OCI-LY7 (cell line): ENCODE data around the gene FKBP1A. TPM values are rescaled to one million over a fixed set of nuclear protein-coding genes. Genes with fewer than 3 reads are reported as not detected.

ENCODE experiments used
- BruUV-seq: library from RNA; stranded (reverse); fragments of 400-500 nt; replicated peaks from 2 replicates; lab custom pipeline; 2021; lab: Mats Ljungman, UMichigan
- CTCF ChIA-PET: fragments of 300-600 bp; sonication (Branson Sonifier 250); formaldehyde crosslinking; loops from one replicate; lab custom pipeline; 2022; ENCODE audit warnings: antibody characterized with exemption; ENCODE audit not compliant: unreplicated experiment; lab: Charles Lee
- POLR2A ChIA-PET: fragments of 300-600 bp; sonication (Branson Sonifier 250); formaldehyde crosslinking; loops from one replicate; lab custom pipeline; 2022; ENCODE audit warnings: antibody characterized with exemption; lab: Charles Lee
- DNase-seq: peaks from one replicate; pipeline ENCODE4 v3.0.0-alpha.2; 2015; ENCODE audit warnings: low spot score
- H2AFZ ChIP-seq: fragments of 200-600 bp; sonication (generic), shearing (Covaris generic); 2 replicates; pipeline ENCODE4 v1.6.1; 2014; ENCODE audit warnings: mild to moderate bottlenecking, antibody characterized with exemption, low read length, moderate library complexity
- H3K27ac ChIP-seq: fragments of 200-600 bp; sonication (generic); 2 replicates; pipeline ENCODE4 v1.5.1; 2014; ENCODE audit warnings: mixed run types, low read depth, mild to moderate bottlenecking, moderate library complexity, low read length, inconsistent platforms; ENCODE audit not compliant: poor library complexity, severe bottlenecking
- H3K36me3 ChIP-seq: fragments of 200-600 bp; sonication (generic); 2 replicates; pipeline ENCODE4 v1.6.1; 2014; ENCODE audit warnings: mild to moderate bottlenecking, antibody characterized with exemption, low read length, moderate library complexity, mixed read lengths; ENCODE audit not compliant: insufficient read depth
- H3K4me1 ChIP-seq: fragments of 200-600 bp; sonication (generic); 2 replicates; pipeline ENCODE4 v1.5.1; 2014; ENCODE audit warnings: mild to moderate bottlenecking, low read length; ENCODE audit not compliant: insufficient read depth, poor library complexity, severe bottlenecking
- H3K4me2 ChIP-seq: fragments of 200-600 bp; sonication (generic); 2 replicates; pipeline ENCODE4 v1.6.1; 2014; ENCODE audit warnings: mild to moderate bottlenecking, low read length
- H3K4me3 ChIP-seq: fragments of 200-600 bp; sonication (generic); 2 replicates; pipeline ENCODE4 v1.5.1; 2014; ENCODE audit warnings: mild to moderate bottlenecking, low read depth, low read length; ENCODE audit not compliant: poor library complexity, severe bottlenecking
- H3K79me2 ChIP-seq: fragments of 200-600 bp; sonication (generic); 2 replicates; pipeline ENCODE4 v1.6.1; 2016; ENCODE audit warnings: low read depth, mild to moderate bottlenecking, low read length, moderate library complexity, mixed read lengths; ENCODE audit not compliant: insufficient read depth
- H3K9me2 ChIP-seq: fragments of 200-600 bp; sonication (generic); 2 replicates; pipeline ENCODE4 v1.6.1; 2016; ENCODE audit warnings: mild to moderate bottlenecking, low read length, mixed read lengths; ENCODE audit not compliant: insufficient read depth
- H3K9me3 ChIP-seq: fragments of 200-600 bp; sonication (generic); 2 replicates; pipeline ENCODE4 v1.6.1; 2014; ENCODE audit warnings: mild to moderate bottlenecking, mixed run types, low read length, mixed read lengths
- H4K20me1 ChIP-seq: fragments of 200-600 bp; sonication (generic); 2 replicates; pipeline ENCODE4 v1.6.1; 2014; ENCODE audit warnings: mild to moderate bottlenecking, antibody characterized with exemption, low read length, moderate library complexity, mixed read lengths; ENCODE audit not compliant: insufficient read depth
- CTCF ChIP-seq: fragments of 200-600 bp; sonication (generic); conservative IDR thresholded peaks from 2 replicates; pipeline ENCODE4 v1.5.1; 2014; ENCODE audit warnings: mild to moderate bottlenecking, antibody characterized with exemption, low read length, moderate library complexity, mixed read lengths
- EZH2phosphoT487 ChIP-seq: fragments of 200-600 bp; sonication (generic); IDR thresholded peaks from 2 replicates; pipeline ENCODE4 v1.6.1; 2018; ENCODE audit warnings: low read depth, borderline replicate concordance, mild to moderate bottlenecking, mixed run types, antibody characterized with exemption, low read length, moderate library complexity, mixed read lengths
- intact Hi-C: fragments of 100-400 bp; cut with micrococcal nuclease; formaldehyde crosslinking; loops from one replicate; pipeline ENCODE4 v1.10.0; 2022; ENCODE audit not compliant: unreplicated experiment
- total RNA-seq, 2 experiments: library from RNA; depleted of rRNA in 1 of 2; stranded (reverse); fragments of >200 nt in 1 of 2; shearing (Covaris generic) in 1 of 2; gene quantifications; 2 replicates each; pipeline ENCODE4 v1.2.3, GENCODE V29; 2014 to 2022

The FKBP1A gene
- total RNA-seq, 2 experiments from 2014 or later = 99.0 to 218 TPM

DNA sequence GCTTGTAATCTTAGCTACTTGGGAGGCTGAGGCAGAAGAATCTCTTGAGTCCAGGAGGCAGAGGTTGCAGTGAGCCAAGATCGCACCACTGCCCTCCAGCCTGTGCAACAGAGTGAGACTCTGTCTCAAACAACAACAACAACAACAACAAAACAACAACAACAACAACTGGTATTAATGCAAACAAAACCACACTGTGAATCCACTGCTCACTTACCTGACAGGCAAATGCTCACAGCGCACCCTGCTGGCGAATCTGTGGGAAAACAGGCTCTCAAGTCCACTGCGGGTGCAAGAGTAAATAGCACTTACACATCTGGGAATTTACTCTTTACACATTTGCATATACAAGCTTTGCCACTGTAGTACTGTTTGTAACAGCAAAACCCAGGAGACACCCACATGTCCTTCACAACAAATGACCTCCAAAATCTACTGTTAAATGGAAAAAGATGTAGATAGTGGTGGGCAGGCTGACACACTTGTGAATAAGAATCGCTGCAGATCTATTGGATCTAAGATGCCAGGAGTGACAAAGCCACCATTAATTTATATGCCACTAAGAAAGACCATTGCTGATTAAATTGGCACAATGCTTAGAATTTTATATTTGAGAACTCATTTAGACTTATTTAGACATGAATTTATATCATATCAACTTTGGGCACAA is 44.5 kb upstream of the FKBP1A start:
- no peak overlapping the region for H3K4me3 ChIP-seq
- peaks cover 33% of the 10 kb centered on the region for H3K36me3 ChIP-seq
- no peak overlapping the region for H3K4me2 ChIP-seq
- H3K27ac ChIP-seq = no peak overlapping the region
- no peaks in the 10 kb centered on the region for H3K9me2 ChIP-seq
- peaks cover 19% of the 10 kb centered on the region for H3K4me1 ChIP-seq
- no peaks in the 10 kb centered on the region for H3K79me2 ChIP-seq
- no peak for TF ChIP-seq EZH2phosphoT487
- peak; percentile 90 for TF ChIP-seq CTCF
- no peaks in the 10 kb centered on the region for H4K20me1 ChIP-seq
- ChIA-PET CTCF (interaction anchor here (0.6 to 1.7 kb wide), 3 partner anchors 14 to 38 kb away, joined by 3 to 8 read pairs (median 3); no protein-coding TSS in a partner anchor), POLR2A (interaction anchor here (1.1 to 1.7 kb wide), 4 partner anchors 8 to 33 kb away, joined by 4 to 6 read pairs (median 4); no protein-coding TSS in a partner anchor)
- H2AFZ ChIP-seq = no peak overlapping the region
- BruUV-seq = no TSS peak
- intact Hi-C loops = loop anchor here (1.0 to 2.0 kb wide), 3 partner anchors 39 to 124 kb away; no protein-coding TSS in a partner anchor
- H3K9me3 ChIP-seq = no peaks in the 10 kb centered on the region; the same call in 1 of the 2 replicates
- DNase-seq = peak; percentile 80

GRCh38 chr20:1436263-1436662 is 43.4 kb upstream of the FKBP1A start:
- no peak overlapping the region for H3K4me2 ChIP-seq
- ChIA-PET CTCF (interaction anchor here (1.5 to 1.7 kb wide), 2 partner anchors 32 to 37 kb away, joined by 4 to 8 read pairs; no protein-coding TSS in a partner anchor), POLR2A (interaction anchor here (0.7 to 1.3 kb wide), 5 partner anchors 9 to 355 kb away, joined by 3 to 5 read pairs (median 4); no protein-coding TSS in a partner anchor)
- BruUV-seq = no TSS peak
- no peak for DNase-seq
- H3K9me3 ChIP-seq = no peaks in the 10 kb centered on the region; the same call in 1 of the 2 replicates
- intact Hi-C loops = loop anchor here (2.0 kb wide), 1 partner anchor 67 kb away; no protein-coding TSS in a partner anchor
- no peak for TF ChIP-seq CTCF
- TF ChIP-seq EZH2phosphoT487 = no peak
- no peaks in the 10 kb centered on the region for H4K20me1 ChIP-seq
- H3K9me2 ChIP-seq = no peaks in the 10 kb centered on the region
- peaks cover 28% of the 10 kb centered on the region for H3K4me1 ChIP-seq
- H2AFZ ChIP-seq = no peak overlapping the region
- H3K4me3 ChIP-seq = no peak overlapping the region
- no peak overlapping the region for H3K27ac ChIP-seq
- H3K79me2 ChIP-seq = no peaks in the 10 kb centered on the region
- peaks cover 22% of the 10 kb centered on the region for H3K36me3 ChIP-seq
